ENCODE results near the gene SLC10A6. TPM values are rescaled to one million over a fixed set of nuclear protein-coding genes. Genes with fewer than 3 reads are reported as not detected.

The SLC10A6 gene
- total RNA-seq, 2 donors from 2014 or later, result 0.32 TPM; not detected in 1

DNA sequence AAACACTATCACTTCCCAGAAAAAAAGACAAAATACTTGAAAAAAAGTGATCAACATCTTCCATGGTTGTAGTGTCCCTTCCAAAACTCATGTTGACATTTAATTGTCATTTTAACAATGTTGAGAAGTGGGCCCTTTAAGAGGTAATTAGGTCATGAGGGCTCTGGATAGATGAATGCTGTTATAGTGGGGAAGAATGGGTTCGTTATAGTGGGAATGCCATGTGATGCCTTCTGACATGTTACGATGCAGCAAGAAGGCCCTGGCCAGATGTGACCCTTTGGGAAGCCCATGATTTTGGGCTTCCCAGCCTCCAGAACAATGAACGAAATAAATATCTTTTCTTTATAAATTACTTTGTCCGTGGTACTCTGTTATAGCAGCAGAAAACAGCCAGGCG lies 4.0 kb upstream of the SLC10A6 start:
- no peaks in the 10 kb centered on the region for H3K9me3 ChIP-seq
- H3K4me3 ChIP-seq, result no peak overlapping the region
- DNase-seq (ENCODE audit: low spot score), result no peak
- H3K27ac ChIP-seq, result no peak overlapping the region
- intact Hi-C loops (cut with DNase I), result no loop called here
- H3K4me1 ChIP-seq (replicated peaks), result no peaks in the 10 kb centered on the region
- no peaks in the 10 kb centered on the region for H3K36me3 ChIP-seq
- WGBS, result 88% methylated on average over 5 of the region's 5 CpGs
- H3K27me3 ChIP-seq (replicated peaks; ENCODE audit: insufficient read depth), result no peaks in the 10 kb centered on the region
- TF ChIP-seq POLR2AphosphoS5 (IDR thresholded peaks at IDR 0.05), result no peak
- TF ChIP-seq, protein P1, sequence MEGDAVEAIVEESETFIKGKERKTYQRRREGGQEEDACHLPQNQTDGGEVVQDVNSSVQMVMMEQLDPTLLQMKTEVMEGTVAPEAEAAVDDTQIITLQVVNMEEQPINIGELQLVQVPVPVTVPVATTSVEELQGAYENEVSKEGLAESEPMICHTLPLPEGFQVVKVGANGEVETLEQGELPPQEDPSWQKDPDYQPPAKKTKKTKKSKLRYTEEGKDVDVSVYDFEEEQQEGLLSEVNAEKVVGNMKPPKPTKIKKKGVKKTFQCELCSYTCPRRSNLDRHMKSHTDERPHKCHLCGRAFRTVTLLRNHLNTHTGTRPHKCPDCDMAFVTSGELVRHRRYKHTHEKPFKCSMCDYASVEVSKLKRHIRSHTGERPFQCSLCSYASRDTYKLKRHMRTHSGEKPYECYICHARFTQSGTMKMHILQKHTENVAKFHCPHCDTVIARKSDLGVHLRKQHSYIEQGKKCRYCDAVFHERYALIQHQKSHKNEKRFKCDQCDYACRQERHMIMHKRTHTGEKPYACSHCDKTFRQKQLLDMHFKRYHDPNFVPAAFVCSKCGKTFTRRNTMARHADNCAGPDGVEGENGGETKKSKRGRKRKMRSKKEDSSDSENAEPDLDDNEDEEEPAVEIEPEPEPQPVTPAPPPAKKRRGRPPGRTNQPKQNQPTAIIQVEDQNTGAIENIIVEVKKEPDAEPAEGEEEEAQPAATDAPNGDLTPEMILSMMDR (IDR thresholded peaks at IDR 0.05), result no peak
- TF ChIP-seq POLR2A (IDR thresholded peaks at IDR 0.05), result no peak

- intact Hi-C loops (cut with DNase I), result no loop called here
- H3K9me3 ChIP-seq, result no peaks in the 10 kb centered on the region
- TF ChIP-seq, protein P1 (IDR thresholded peaks at IDR 0.05), result no peak
- TF ChIP-seq POLR2A (IDR thresholded peaks at IDR 0.05) (no peak), POLR2AphosphoS5 (IDR thresholded peaks at IDR 0.05) (no peak)
- no peak overlapping the region for H3K4me3 ChIP-seq
- no peaks in the 10 kb centered on the region for H3K27me3 ChIP-seq (replicated peaks; ENCODE audit: insufficient read depth)
- no peaks in the 10 kb centered on the region for H3K36me3 ChIP-seq
- H3K4me1 ChIP-seq (replicated peaks), result no peaks in the 10 kb centered on the region
- WGBS, result 68% methylated on average over 7 of the region's 7 CpGs
- no peak for DNase-seq (ENCODE audit: low spot score)
- no peak overlapping the region for H3K27ac ChIP-seq
Observed at GRCh38 chr4:86848136-86848535, 1.0 kb downstream of the SLC10A6 start.

GRCh38 chr4:86847571-86847970 lies 1.6 kb downstream of the SLC10A6 start:
- Histone ChIP-seq H3K4me3 (no peak overlapping the region), H3K27me3 (replicated peaks; ENCODE audit: insufficient read depth) (no peaks in the 10 kb centered on the region), H3K27ac (no peak overlapping the region), H3K36me3 (no peaks in the 10 kb centered on the region), H3K4me1 (replicated peaks) (no peaks in the 10 kb centered on the region), H3K9me3 (no peaks in the 10 kb centered on the region)
- 81% methylated on average over 4 of the region's 4 CpGs for WGBS
- intact Hi-C loops (cut with DNase I), result no loop called here
- TF ChIP-seq POLR2A (IDR thresholded peaks at IDR 0.05) (no peak), POLR2AphosphoS5 (IDR thresholded peaks at IDR 0.05) (no peak)
- TF ChIP-seq, protein P1 (IDR thresholded peaks at IDR 0.05), result no peak
- DNase-seq (ENCODE audit: low spot score), result no peak

DNA sequence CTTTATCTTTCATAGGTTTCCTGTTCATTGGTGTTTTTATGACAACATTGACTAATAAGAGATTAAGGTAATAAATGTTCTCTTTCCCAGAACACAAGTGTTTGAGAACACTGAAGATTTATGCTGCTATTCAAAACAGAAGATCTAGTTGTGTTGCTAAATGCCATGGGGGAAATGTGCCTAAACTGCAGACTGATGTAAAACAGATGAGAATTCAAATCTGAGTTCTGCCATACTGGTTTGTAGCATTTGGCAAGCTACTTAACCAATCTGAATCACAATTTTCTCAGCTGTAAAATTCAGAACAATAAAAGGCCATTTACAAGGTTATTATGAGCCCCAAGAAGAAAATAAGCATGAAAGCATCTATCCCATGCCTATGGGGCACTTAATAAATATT lies 2.3 kb downstream of the SLC10A6 start:
- Histone ChIP-seq H3K4me3 (no peak overlapping the region), H3K4me1 (replicated peaks) (no peaks in the 10 kb centered on the region), H3K27ac (no peak overlapping the region), H3K27me3 (replicated peaks; ENCODE audit: insufficient read depth) (no peaks in the 10 kb centered on the region), H3K9me3 (no peaks in the 10 kb centered on the region), H3K36me3 (no peaks in the 10 kb centered on the region)
- peak; percentile 5 for TF ChIP-seq POLR2AphosphoS5 (IDR thresholded peaks at IDR 0.05)
- TF ChIP-seq, protein P1 (IDR thresholded peaks at IDR 0.05), result no peak
- intact Hi-C loops (cut with DNase I), result no loop called here
- no peak for DNase-seq (ENCODE audit: low spot score)

DNA sequence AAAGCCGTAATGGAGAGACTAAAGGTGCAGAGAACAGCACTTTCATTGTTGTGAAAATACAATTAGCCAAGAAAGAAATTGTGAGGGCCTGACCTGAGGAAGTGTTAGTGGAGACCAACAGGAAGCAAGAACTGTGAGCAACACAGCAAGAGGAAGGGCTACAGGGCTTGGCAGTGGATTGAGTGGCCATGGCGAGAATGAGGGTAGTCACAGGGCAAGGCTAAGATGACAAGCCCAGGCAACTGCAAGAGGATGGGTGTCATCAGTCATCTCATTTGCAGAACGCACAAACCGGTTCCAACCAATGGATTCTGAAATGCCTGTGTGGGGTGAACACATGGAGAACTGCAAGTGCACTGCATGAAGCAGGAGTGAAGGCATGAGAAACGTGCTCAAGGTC lies 3.6 kb downstream of the SLC10A6 start:
- Histone ChIP-seq H3K27me3 (replicated peaks; ENCODE audit: insufficient read depth) (no peaks in the 10 kb centered on the region), H3K4me1 (replicated peaks) (no peaks in the 10 kb centered on the region), H3K9me3 (no peaks in the 10 kb centered on the region), H3K4me3 (no peak overlapping the region), H3K27ac (no peak overlapping the region), H3K36me3 (no peaks in the 10 kb centered on the region)
- WGBS, result 83% methylated on average over 5 of the region's 5 CpGs
- TF ChIP-seq POLR2AphosphoS5 (IDR thresholded peaks at IDR 0.05) (no peak), POLR2A (IDR thresholded peaks at IDR 0.05) (no peak)
- TF ChIP-seq, protein P1 (IDR thresholded peaks at IDR 0.05), result no peak
- intact Hi-C loops (cut with DNase I), result no loop called here
- DNase-seq (ENCODE audit: low spot score), result no peak
